HCT116 (cell line): ENCODE results near the gene NSMF. TPM values are rescaled to one million over a fixed set of nuclear protein-coding genes. Genes with fewer than 3 reads are reported as not detected.

ENCODE experiments used
- ATAC-seq: fragments of 200-7000 bp; cut with Tn5 transposase; 2 replicates; pipeline ENCODE4 v1.9.1; 2020; ENCODE audit warnings: mild to moderate bottlenecking, moderate library complexity
- BruUV-seq: library from RNA; stranded (reverse); fragments of 400-500 nt; replicated peaks from 2 replicates; lab custom pipeline; 2021; lab: Mats Ljungman, UMichigan
- CTCF ChIA-PET: fragments of 300-600 bp; sonication (Branson Sonifier 250); formaldehyde crosslinking; loops from one replicate; lab custom pipeline; 2021; ENCODE audit warnings: antibody characterized with exemption; lab: Charles Lee
- POLR2A ChIA-PET: fragments of 300-600, 350-600 bp; sonication (Branson Sonifier 250); formaldehyde crosslinking; loops from one replicate; lab custom pipeline; 2021; ENCODE audit warnings: antibody characterized with exemption; lab: Charles Lee
- RAD21 ChIA-PET, 2 experiments: fragments of 300-600 bp; sonication (Branson Sonifier 250); formaldehyde crosslinking; loops; one replicate each; lab custom pipeline; 2023; ENCODE audit warnings: low total read pairs in 2 of 2; ENCODE audit not compliant: uncharacterized antibody in 2 of 2, unreplicated experiment in 2 of 2, low non-redundant PET in 1 of 2; lab: Charles Lee
- DNase-seq: peaks from one replicate; pipeline ENCODE4 v3.0.0-alpha.2; 2010; ENCODE audit warnings: low read depth, low spot score
- H2AFZ ChIP-seq: fragments of 200-600 bp; shearing (Covaris generic), sonication (generic); 2 replicates; pipeline ENCODE4 v1.6.1; 2017; ENCODE audit warnings: low read depth, mixed run types, mixed read lengths, antibody characterized with exemption, low read length; ENCODE audit not compliant: poor library complexity, severe bottlenecking
- H3K27ac ChIP-seq: 2 replicates; pipeline ENCODE4 v1.5.1; 2012; ENCODE audit warnings: low read depth, low read length
- H3K27me3 ChIP-seq: fragments of 200-600 bp; sonication (generic); 2 replicates; pipeline ENCODE4 v1.6.1; 2016; ENCODE audit warnings: mixed run types, low read length, mixed read lengths; ENCODE audit not compliant: insufficient read depth
- H3K36me3 ChIP-seq, 2 experiments: fragments of 200-500 bp in 1 of 2; fragments of 200-600 bp in 1 of 2; sonication (Bioruptor generic) in 1 of 2; sonication (generic) in 1 of 2; 2 replicates each; pipeline versions ENCODE4 v1.5.1 to v1.6.1; 2014 to 2016; ENCODE audit warnings: low read length in 2 of 2, inconsistent platforms in 1 of 2, mixed read lengths in 1 of 2, mixed run types in 1 of 2; ENCODE audit not compliant: insufficient read depth in 2 of 2, control insufficient read depth in 1 of 2
- H3K4me1 ChIP-seq, 2 experiments: fragments of 200-600 bp in 1 of 2; sonication (generic) in 1 of 2; 2 replicates each; pipeline versions ENCODE4 v1.5.1 to v1.6.1; 2012 to 2017; ENCODE audit warnings: low read length in 2 of 2, inconsistent platforms in 1 of 2, mild to moderate bottlenecking in 1 of 2, mixed read lengths in 1 of 2, mixed run types in 1 of 2, moderate library complexity in 1 of 2; ENCODE audit not compliant: insufficient read depth in 2 of 2, control insufficient read depth in 1 of 2
- H3K4me2 ChIP-seq: fragments of 200-600 bp; sonication (generic); 2 replicates; pipeline ENCODE4 v1.6.1; 2017; ENCODE audit warnings: mixed run types, low read length, mixed read lengths
- H3K4me3 ChIP-seq, 2 experiments: fragments of 200-600 bp in 1 of 2; sonication (generic) in 1 of 2; replicated peaks in 1 of 2; 2 replicates each; pipeline ENCODE4 v1.5.1; 2011 to 2016; ENCODE audit warnings: low read length in 2 of 2, control low read depth in 1 of 2, low read depth in 1 of 2, mild to moderate bottlenecking in 1 of 2, mixed read lengths in 1 of 2, mixed run types in 1 of 2
- H3K79me2 ChIP-seq: fragments of 200-600 bp; sonication (generic); 2 replicates; pipeline ENCODE4 v1.6.1; 2017; ENCODE audit warnings: mild to moderate bottlenecking, mixed run types, low read length, moderate library complexity, mixed read lengths; ENCODE audit not compliant: insufficient read depth
- H3K9ac ChIP-seq: fragments of 200-600 bp; sonication (generic); 2 replicates; pipeline ENCODE4 v1.6.1; 2016; ENCODE audit warnings: low read length, mixed read lengths
- H3K9me2 ChIP-seq: fragments of 200-600 bp; sonication (generic), shearing (Covaris generic); 2 replicates; pipeline ENCODE4 v1.6.1; 2017; ENCODE audit warnings: mixed run types, mild to moderate bottlenecking, moderate library complexity; ENCODE audit not compliant: insufficient read depth
- H3K9me3 ChIP-seq, 2 experiments: fragments of 200-500 bp in 1 of 2; fragments of 200-600 bp in 1 of 2; sonication (Bioruptor generic) in 1 of 2; sonication (generic) in 1 of 2; 2 replicates each; pipeline ENCODE4 v1.6.1; 2014 to 2017; ENCODE audit warnings: low read length in 2 of 2, mixed read lengths in 2 of 2, inconsistent platforms in 1 of 2, low read depth in 1 of 2, mild to moderate bottlenecking in 1 of 2, mixed run types in 1 of 2, moderate library complexity in 1 of 2; ENCODE audit not compliant: control insufficient read depth in 1 of 2, insufficient read depth in 1 of 2
- H4K20me1 ChIP-seq: fragments of 200-600 bp; sonication (generic), shearing (Covaris generic); 2 replicates; pipeline ENCODE4 v1.6.1; 2017; ENCODE audit warnings: mixed run types, mild to moderate bottlenecking, moderate library complexity; ENCODE audit not compliant: insufficient read depth
- CEBPB ChIP-seq: IDR thresholded peaks from 2 replicates; pipeline ENCODE4 v1.6.1; 2012; ENCODE audit warnings: low read depth
- ELF1 ChIP-seq: IDR thresholded peaks from 2 replicates; pipeline ENCODE4 v1.6.1; 2012; ENCODE audit warnings: low read depth, borderline replicate concordance
- FOSL1 ChIP-seq: IDR thresholded peaks from 2 replicates; pipeline ENCODE4 v1.6.1; 2012; ENCODE audit warnings: low read depth
- JUND ChIP-seq: IDR thresholded peaks from 2 replicates; pipeline ENCODE4 v1.6.1; 2012
- MAX ChIP-seq: IDR thresholded peaks from 2 replicates; pipeline ENCODE4 v1.6.1; 2012
- POLR2AphosphoS5 ChIP-seq: IDR thresholded peaks from 2 replicates; pipeline ENCODE4 v1.6.1; 2011; ENCODE audit warnings: mild to moderate bottlenecking, low read depth, low read length, moderate library complexity
- RAD21 ChIP-seq: IDR thresholded peaks from 2 replicates; pipeline ENCODE4 v1.6.1; 2012; ENCODE audit warnings: low read depth, mild to moderate bottlenecking
- SP1 ChIP-seq: IDR thresholded peaks from 2 replicates; pipeline ENCODE4 v1.6.1; 2012; ENCODE audit warnings: low read depth
- SRF ChIP-seq: IDR thresholded peaks from 2 replicates; pipeline ENCODE4 v1.6.1; 2012; ENCODE audit warnings: low read depth
- TCF7L2 ChIP-seq: IDR thresholded peaks from 2 replicates; pipeline ENCODE4 v1.7.0; 2011; ENCODE audit warnings: borderline replicate concordance, inconsistent platforms; ENCODE audit not compliant: insufficient read depth, insufficient read length; ENCODE audit errors: extremely low read depth
- YY1 ChIP-seq: IDR thresholded peaks from 2 replicates; pipeline ENCODE4 v1.6.1; 2011; ENCODE audit warnings: low read length, low read depth, moderate library complexity, mild to moderate bottlenecking; ENCODE audit not compliant: insufficient replicate concordance; ENCODE audit errors: extremely low read depth
- ZFX ChIP-seq: fragments of 450-650 bp; IDR thresholded peaks from 2 replicates; pipeline ENCODE4 v1.6.1; 2017
- ZNF274 ChIP-seq: fragments of 200-500 bp; sonication (Bioruptor generic); IDR thresholded peaks from 2 replicates; pipeline ENCODE4 v1.6.1; 2014; ENCODE audit warnings: mild to moderate bottlenecking, low read depth, low read length, inconsistent platforms
- intact Hi-C: fragments of 100-400 bp; cut with micrococcal nuclease; formaldehyde crosslinking; loops from 2 replicates; pipeline ENCODE4 v1.10.0; 2022
- total RNA-seq: library from RNA; stranded (reverse); gene quantifications from one replicate; pipeline ENCODE4 v1.2.1, GENCODE V29; 2021; ENCODE audit not compliant: unreplicated experiment
- TF ChIP-seq, protein P1 (sequence below): IDR thresholded peaks from 2 replicates; pipeline ENCODE4 v1.6.1; 2011; ENCODE audit warnings: mild to moderate bottlenecking, low read length, moderate library complexity; ENCODE audit not compliant: insufficient replicate concordance; ENCODE audit errors: extremely low read depth

The NSMF gene
- total RNA-seq, 1 experiment from 2014 or later, result 81.9 TPM

- POLR2A ChIA-PET, result no interaction called here
- intact Hi-C loops, result no loop called here
- BruUV-seq, result no TSS peak
These were observed 40.3 kb upstream of the NSMF start for GRCh38 chr9:137499416-137499815.

GRCh38 chr9:137498720-137499150 is 39.6 kb upstream of the NSMF start:
- H3K9me2 ChIP-seq, result no peaks in the 10 kb centered on the region
- CTCF ChIA-PET, result no interaction called here
- H2AFZ ChIP-seq, result no peak overlapping the region
- ATAC-seq, result no peak
- H3K4me1 ChIP-seq, result peaks cover 0 to 6% of the 10 kb centered on the region in 2 experiments; a peak in 1 of 4 replicates
- TF ChIP-seq JUND (no peak), ELF1 (no peak), SP1 (no peak), FOSL1 (no peak), POLR2AphosphoS5 (no peak), YY1 (no peak), MAX (no peak), SRF (no peak), RAD21 (no peak)
- TF ChIP-seq, protein P1, sequence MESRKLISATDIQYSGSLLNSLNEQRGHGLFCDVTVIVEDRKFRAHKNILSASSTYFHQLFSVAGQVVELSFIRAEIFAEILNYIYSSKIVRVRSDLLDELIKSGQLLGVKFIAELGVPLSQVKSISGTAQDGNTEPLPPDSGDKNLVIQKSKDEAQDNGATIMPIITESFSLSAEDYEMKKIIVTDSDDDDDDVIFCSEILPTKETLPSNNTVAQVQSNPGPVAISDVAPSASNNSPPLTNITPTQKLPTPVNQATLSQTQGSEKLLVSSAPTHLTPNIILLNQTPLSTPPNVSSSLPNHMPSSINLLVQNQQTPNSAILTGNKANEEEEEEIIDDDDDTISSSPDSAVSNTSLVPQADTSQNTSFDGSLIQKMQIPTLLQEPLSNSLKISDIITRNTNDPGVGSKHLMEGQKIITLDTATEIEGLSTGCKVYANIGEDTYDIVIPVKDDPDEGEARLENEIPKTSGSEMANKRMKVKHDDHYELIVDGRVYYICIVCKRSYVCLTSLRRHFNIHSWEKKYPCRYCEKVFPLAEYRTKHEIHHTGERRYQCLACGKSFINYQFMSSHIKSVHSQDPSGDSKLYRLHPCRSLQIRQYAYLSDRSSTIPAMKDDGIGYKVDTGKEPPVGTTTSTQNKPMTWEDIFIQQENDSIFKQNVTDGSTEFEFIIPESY, result no peak
- no peaks in the 10 kb centered on the region for H3K9me3 ChIP-seq
- no peaks in the 10 kb centered on the region for H3K79me2 ChIP-seq
- no TSS peak for BruUV-seq
- intact Hi-C loops, result no loop called here
- H3K27me3 ChIP-seq, result no peaks in the 10 kb centered on the region
- no peak overlapping the region for H3K9ac ChIP-seq
- RAD21 ChIA-PET, result no interaction called here
- H3K4me3 ChIP-seq, result no peak overlapping the region
- no peak for DNase-seq
- no peaks in the 10 kb centered on the region for H3K36me3 ChIP-seq
- H3K4me2 ChIP-seq, result no peak overlapping the region
- POLR2A ChIA-PET, result no interaction called here
- no peak overlapping the region for H3K27ac ChIP-seq
- H4K20me1 ChIP-seq, result no peaks in the 10 kb centered on the region

More at GRCh38 chr9:137499416-137499815, 40.3 kb upstream of the NSMF start:
- DNase-seq, result no peak
- Histone ChIP-seq H3K4me3 (no peak overlapping the region), H3K4me1 (no peaks in the 10 kb centered on the region), H3K27ac (no peak overlapping the region), H3K9ac (no peak overlapping the region), H3K79me2 (no peaks in the 10 kb centered on the region), H4K20me1 (no peaks in the 10 kb centered on the region), H3K9me3 (no peaks in the 10 kb centered on the region), H3K4me2 (no peak overlapping the region), H3K36me3 (no peaks in the 10 kb centered on the region), H3K27me3 (no peaks in the 10 kb centered on the region)
- CTCF ChIA-PET, result no interaction called here
- TF ChIP-seq, protein P1, result no peak
- no peak for TF ChIP-seq ZNF274
- TF ChIP-seq CEBPB, result no peak
- no peak for TF ChIP-seq ZFX
- TF ChIP-seq TCF7L2, result no peak
- TF ChIP-seq ELF1, result no peak
- TF ChIP-seq, all 23 proteins: peak for 0
- no peak overlapping the region for H2AFZ ChIP-seq
- ATAC-seq, result no peak
- no peaks in the 10 kb centered on the region for H3K9me2 ChIP-seq
- RAD21 ChIA-PET, result no interaction called here
